SK-MEL-5 (cell line): ENCODE data around the gene SVIL. TPM values are rescaled to one million over a fixed set of nuclear protein-coding genes. Genes with fewer than 3 reads are reported as not detected.
"Not testable (repeated sequence)": the region's sequence is repeated elsewhere in the genome, so short reads cannot be mapped to it uniquely, and the experiment has no call there.

Experiments used
- DNase-seq: peaks from one replicate; pipeline ENCODE4 v3.0.0-alpha.2; 2016; ENCODE audit warnings: low read depth, low spot score
- in situ Hi-C: cut with HindIII; loops from 2 replicates; pipeline ENCODE4 v1.10.0; 2016; ENCODE audit warnings: low sequenced_read_pairs, high pct_unique_total_duplicates, low pct_unique_long_range_greater_than_20kb
- total RNA-seq: library from RNA; depleted of rRNA; stranded (reverse); fragments of >200 nt; shearing (Covaris generic); gene quantifications from 2 replicates; pipeline ENCODE4 v1.2.3, GENCODE V29; 2014

SVIL gene
- total RNA-seq, 1 experiment from 2014 or later = 12.0 TPM

GRCh38 chr10:29591651-29591968 is 43.2 kb downstream of the SVIL start:
- in situ Hi-C loops = no loop called here
- DNase-seq = no peak

GRCh38 chr10:29590915-29591650 is 43.7 kb downstream of the SVIL start:
- no peak for DNase-seq
- in situ Hi-C loops = no loop called here

- no peak for DNase-seq
These were observed 45.9 kb downstream of the SVIL start for GRCh38 chr10:29588629-29589421.

GRCh38 chr10:29587750-29588628 is 46.8 kb downstream of the SVIL start:
- DNase-seq, in situ Hi-C loops: not testable (repeated sequence)

More at GRCh38 chr10:29588629-29589421, 45.9 kb downstream of the SVIL start:
- in situ Hi-C loops = no loop called here

- in situ Hi-C loops, DNase-seq: not testable (repeated sequence)
These were observed 47.5 kb downstream of the SVIL start for GRCh38 chr10:29587102-29587749.

- DNase-seq = no peak
- in situ Hi-C loops = no loop called here
These were observed 48.3 kb downstream of the SVIL start for GRCh38 chr10:29586509-29586908.

GRCh38 chr10:29585488-29585976 is 49.2 kb downstream of the SVIL start:
- DNase-seq = no peak
- in situ Hi-C loops = no loop called here

- in situ Hi-C loops = no loop called here
- DNase-seq = no peak
These were observed 50.3 kb downstream of the SVIL start for GRCh38 chr10:29584436-29584835.

- in situ Hi-C loops = no loop called here
These were observed 51.1 kb downstream of the SVIL start for GRCh38 chr10:29583674-29584073.

GRCh38 chr10:29582769-29583168 is 52.0 kb downstream of the SVIL start:
- DNase-seq, in situ Hi-C loops: not testable (repeated sequence)

More at GRCh38 chr10:29583674-29584073, 51.1 kb downstream of the SVIL start:
- DNase-seq = no peak

- in situ Hi-C loops = no loop called here
- no peak for DNase-seq
These were observed 55.3 kb downstream of the SVIL start for GRCh38 chr10:29579455-29579970.

- in situ Hi-C loops = no loop called here
- DNase-seq = no peak
These were observed 56.3 kb downstream of the SVIL start for GRCh38 chr10:29578457-29578856.

GRCh38 chr10:29576681-29577080 is 58.1 kb downstream of the SVIL start:
- in situ Hi-C loops = no loop called here
- DNase-seq = no peak

- in situ Hi-C loops = no loop called here
- no peak for DNase-seq
These were observed 59.7 kb downstream of the SVIL start for GRCh38 chr10:29575098-29575455.

GRCh38 chr10:29574212-29575097 is 60.3 kb downstream of the SVIL start:
- DNase-seq, in situ Hi-C loops: not testable (repeated sequence)

- in situ Hi-C loops, DNase-seq: not testable (repeated sequence)
These were observed 64.5 kb downstream of the SVIL start for GRCh38 chr10:29570248-29570647.
